ENCODE measurements around the gene EPN3.

GRCh38 chr17:50492214-50492613 is 40.3 kb upstream of the EPN3 start:
- no peak for TF ChIP-seq EZH2 (IDR thresholded peaks at IDR 0.05; ENCODE audit: low read length)
- no peak for TF ChIP-seq CTCF (optimal IDR thresholded peaks at IDR 0.05 in 1 of 3, IDR thresholded peaks at IDR 0.05 in 1 of 3, conservative IDR thresholded peaks at IDR 0.05 in 1 of 3; ENCODE audit: extremely low read depth in 1 of 3, insufficient read depth in 2 of 3, low read length in 3 of 3)

All from keratinocyte (primary cell).